HPDE6-E6E7 (cell line): ENCODE data around the gene GBF1.

Experiments used
- DNase-seq: peaks from one replicate; pipeline ENCODE4 v3.0.0; 2011; ENCODE audit warnings: missing footprints; ENCODE audit errors: extremely low spot score

The GBF1 gene

GRCh38 chr10:102408131-102408727 is 162.9 kb downstream of the GBF1 start:
- no peak for DNase-seq

- DNase-seq = no peak
Observed at GRCh38 chr10:102408728-102409603, 163.6 kb downstream of the GBF1 start.

DNA sequence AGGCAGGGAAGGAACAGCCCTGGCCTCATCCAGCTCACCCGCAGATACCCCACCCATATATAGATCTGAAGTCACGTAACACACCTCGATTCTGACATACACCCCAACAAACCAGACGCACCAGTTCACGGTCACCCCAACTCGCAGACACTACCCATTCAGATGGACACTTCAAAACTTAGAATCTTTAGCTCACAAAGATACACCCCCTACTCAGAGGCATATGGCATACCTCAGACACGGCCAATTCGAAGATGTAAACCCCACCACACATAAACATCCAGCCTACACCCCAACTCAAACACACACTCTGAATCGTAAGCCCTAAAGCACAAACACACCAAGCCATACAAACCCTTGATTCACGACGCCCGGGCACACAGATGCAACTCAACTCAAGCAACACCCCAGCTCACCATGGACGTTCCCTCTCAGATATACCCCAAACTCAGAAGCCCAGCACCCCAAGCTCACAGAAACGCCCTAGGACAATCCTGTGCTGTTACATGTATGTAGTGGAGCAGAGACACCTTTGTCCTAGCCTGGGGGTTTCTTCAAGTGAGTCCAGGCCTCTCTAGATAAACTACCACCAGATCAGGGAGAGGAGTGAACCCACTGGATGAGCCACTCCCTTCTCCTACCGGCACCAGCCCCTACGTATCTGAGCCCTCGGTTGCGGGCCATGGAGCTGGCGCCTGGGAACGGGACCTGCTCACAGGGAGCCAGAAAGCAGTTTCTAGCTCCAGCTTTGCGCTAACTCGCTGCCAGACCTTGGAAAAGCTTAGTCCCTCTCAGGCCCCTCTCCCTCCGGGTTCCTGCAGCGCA is 164.5 kb downstream of the GBF1 start:
- DNase-seq = no peak

DNA sequence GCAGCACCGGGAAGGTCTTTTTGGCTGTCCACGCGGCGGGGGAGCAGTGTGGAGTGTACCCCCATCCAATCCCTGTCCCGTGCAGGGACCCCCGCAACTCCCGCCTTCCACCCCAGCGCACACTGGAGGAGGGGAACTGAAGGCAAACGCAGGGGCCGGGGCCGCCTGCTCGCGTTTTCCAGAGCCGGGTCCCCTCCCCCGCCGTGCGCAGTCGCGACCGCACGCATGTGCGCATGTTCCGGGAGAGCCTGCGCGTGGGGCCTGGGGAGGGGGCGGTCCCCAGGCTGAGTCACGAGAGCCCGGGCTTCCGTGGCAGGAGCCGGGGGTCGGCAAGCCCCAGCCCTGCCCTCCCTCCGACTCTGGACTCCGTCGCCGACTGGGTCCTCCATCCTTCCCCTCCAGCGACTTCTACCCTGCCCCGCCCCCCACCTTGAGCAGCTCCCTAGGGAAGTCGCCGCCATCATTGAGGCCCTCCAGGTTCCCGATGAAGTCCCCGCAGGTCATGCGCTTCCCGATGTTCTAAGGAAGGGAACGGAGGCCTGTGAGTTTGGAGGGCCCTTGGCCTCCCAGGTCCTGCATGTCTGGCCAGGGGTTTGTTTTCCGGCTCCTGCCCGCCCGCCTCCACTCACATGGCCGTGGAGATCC is 165.2 kb downstream of the GBF1 start:
- no peak for DNase-seq

DNA sequence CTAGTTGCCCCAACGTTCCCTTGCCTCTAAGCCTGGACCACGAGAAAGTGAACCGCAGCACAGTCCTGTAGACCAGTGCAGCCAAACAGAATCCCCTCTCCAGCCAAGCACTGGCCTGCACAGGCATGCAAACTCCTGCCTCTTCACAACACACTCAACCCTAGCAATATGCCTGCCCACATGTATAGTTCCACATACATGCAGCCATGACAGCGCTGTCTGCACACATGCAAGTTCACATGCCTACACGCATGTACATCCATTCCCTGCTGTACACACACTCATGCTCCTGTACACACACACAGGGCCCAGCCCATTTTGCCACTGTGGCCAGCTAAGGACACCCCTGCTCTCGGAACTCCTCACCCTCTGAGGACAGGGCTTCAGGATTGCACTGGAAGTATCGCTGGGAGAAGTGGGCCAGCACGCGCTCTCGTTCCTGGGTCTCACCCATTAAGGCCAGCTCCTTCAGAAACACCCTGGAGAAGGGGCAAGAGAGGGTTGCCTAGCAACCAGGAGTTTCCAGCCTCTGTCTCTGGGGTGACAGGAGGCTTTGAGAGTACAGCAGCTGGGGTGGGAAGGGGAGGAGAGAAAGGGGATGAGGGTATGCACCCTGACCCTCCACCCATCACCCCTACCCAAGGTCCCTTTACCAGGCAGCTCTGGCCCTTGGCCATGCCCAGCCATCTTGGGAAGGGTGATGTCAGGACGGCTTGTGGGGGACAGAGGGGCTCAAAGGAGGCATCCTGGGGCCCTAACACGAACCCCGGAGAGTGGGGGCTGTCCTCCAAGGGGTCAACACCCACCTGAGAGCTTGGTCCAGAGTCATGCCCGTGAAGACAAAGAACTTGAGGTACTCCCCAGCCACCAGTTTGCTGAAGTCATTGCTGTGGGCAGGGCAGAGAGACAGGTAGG is 166.3 kb downstream of the GBF1 start:
- no peak for DNase-seq

DNA sequence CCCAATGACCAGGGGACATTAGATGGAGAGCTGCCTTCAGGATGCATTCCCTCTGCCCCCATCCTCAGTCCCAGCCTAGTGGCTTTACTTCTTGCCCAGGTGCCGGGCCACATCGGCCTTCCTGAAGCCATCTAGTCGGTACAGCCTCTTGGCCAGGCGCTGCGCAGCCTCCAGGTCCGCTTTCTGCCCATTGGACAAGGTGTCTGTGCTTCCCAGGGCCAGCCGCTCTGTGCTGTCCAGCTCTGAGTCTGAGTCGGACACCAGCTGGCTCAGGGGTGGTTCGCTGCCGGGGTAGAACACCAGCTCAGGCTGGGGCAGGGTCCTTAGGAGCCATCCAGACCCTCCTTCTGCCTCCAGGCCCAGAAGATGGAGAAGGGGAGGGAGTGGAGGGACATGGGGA is 167.0 kb downstream of the GBF1 start:
- no peak for DNase-seq

DNA sequence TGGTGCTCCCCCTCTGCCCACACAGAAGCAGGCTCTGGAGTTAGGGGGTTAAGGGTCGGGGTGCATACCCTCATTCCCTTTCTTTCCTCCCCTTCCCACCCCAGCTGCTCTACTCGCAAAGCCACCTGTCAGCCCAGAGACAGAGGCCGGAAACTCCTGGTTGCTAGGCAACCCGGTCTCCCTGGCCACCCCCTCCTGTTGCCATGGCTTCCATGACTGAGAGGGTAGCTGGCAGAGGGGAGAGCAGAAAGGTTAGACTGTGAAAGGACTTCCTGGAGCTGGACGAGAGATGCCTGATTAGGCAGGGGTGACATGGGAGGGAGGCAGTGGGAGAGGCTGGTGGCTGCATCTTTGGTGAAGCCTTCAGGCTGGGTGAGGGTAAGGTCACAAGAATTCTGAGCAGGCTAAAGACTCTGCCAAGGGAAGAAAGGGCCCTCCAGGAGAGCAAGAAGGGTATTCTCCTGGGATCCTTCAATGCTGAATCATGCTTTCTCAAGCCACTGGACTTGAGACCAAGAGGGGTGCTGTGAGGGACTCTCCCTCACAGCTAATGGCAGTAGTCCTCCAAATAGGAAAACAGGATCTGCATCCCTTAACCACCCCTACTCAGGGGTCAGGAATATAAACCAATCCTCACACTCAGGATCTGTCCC is 167.8 kb downstream of the GBF1 start:
- DNase-seq = no peak

GRCh38 chr10:102413806-102414561 is 168.7 kb downstream of the GBF1 start:
- no peak for DNase-seq

GRCh38 chr10:102414749-102415148 is 169.4 kb downstream of the GBF1 start:
- DNase-seq = no peak

- no peak for DNase-seq
Observed at GRCh38 chr10:102416283-102416682, 171.0 kb downstream of the GBF1 start.

DNA sequence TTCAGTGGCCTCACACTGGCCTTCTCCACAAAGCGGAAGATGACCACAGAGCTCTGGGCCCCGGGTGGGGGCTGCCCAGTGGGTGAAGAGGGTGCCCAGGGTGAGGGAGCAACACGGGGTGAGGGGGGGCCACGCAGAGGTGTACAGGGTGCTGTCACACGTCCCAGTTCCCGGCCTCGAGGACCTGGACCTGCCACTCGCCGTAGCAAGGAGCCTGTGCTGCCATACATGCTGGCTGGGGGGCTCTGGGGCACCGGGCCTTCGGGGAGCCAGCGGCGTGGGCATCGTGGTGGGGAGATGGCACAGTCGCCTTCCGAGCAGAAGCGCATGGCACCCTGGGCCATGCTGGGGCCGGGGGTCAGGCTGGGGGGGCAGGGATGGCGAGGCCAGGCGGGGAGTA is 171.4 kb downstream of the GBF1 start:
- DNase-seq = no peak

DNA sequence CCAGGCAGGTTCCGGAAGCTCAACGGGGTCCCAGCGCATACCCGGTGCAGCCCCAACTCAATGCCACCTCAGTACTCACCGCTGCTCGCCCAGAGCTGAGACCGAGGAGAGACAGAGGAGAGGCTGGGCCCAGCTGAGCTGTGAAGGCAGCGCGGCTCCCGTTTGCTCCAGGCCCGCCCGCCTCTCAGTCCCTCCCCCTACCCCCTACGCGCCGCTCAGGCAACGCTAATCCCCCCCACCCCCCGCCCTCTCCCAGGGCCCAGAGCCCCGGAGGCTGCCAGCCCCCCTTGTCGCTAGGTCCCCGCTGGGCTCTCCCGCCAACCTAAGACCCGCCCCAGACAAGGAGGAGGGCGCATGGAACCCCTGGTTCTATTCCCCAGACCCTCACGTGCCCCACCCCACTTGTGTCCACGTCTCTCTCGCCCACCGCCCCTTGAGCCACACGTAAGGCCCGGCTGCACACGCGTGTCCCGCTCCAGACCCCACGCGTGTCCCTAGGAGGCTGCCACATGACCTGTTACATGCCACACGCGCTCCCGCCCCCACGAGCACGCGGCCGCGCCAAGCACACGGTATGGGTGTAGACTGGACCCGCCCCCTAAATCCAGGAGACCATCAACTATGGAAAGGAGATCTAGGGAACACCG is 173.4 kb downstream of the GBF1 start, which contains the start of gene PSD:
PSD (minus strand) TSS at position 164 of the 647 bp plus-strand sequence. CDS start 1,747 bp downstream, outside the sequence.
- DNase-seq = no peak

DNA sequence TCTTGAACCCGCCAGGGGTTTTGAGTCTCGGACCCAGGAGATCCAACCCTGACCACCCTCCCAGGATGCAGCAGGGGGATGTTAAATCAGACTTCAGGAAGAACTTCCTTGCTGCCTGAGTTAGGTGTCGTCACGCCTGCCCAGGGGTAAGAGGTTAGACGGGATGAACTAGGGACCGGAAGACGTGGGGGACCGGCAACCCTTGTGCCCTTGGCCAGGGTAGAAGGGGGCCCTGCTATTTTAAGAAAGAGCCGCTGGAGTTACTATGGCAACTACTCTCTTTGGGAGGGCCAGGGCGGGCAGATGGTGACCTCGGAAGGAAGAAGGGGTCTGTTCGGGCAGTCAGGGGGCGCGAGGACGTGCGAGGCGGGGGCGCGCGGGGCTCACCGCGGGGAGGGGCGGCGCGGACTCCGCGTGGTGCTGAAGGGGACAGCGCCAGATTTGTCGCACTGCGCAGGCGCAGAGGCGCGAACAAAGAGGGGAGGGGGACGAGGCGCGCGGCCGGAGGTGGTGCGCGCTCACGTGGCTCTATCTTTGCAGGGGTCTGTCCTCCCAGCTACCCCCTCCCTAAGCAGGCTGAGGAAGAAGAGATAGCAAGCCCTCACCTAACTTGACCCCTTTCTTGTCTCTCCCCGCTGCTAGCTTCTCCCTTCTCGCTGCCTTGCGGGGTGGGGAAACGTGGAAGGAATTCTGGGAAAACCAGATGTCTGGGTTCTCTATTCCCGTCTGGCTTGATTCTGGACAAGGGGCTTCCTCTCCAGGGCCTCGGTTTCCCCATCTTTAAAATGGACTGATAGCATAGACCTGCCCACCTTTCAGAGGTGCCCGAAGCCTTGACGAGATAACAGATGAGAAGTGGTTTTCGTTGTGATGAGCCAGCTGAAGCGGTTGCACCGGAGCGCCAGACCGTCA is 174.2 kb downstream of the GBF1 start:
- peak; percentile 34 for DNase-seq

GRCh38 chr10:102420181-102420713 is 174.9 kb downstream of the GBF1 start:
- no peak for DNase-seq

GRCh38 chr10:102420714-102421506 is 175.6 kb downstream of the GBF1 start, which contains the start of gene FBXL15:
FBXL15 (plus strand) TSS chr10:102420836; CDS start chr10:102421130, 294 bp downstream.
- DNase-seq = peak; percentile 92

DNA sequence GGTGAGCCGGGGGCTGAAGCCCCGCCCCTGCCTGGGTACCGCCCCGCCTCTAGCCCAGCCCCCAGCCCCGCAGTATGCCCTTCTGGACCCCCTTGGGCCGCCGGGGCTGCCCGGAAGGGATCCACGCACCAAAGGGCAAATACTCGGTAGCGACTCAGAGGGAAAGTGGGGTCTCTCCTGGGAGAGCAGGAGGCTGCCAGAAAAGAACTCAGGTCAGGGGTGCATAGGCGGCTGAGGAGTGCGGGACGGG is 176.1 kb downstream of the GBF1 start:
- DNase-seq = no peak
